OCI-LY7 (cell line): ENCODE data around the gene KDM3B. TPM values are rescaled to one million over a fixed set of nuclear protein-coding genes. Genes with fewer than 3 reads are reported as not detected.

Source experiments
- BruUV-seq: library from RNA; stranded (reverse); fragments of 400-500 nt; replicated peaks from 2 replicates; lab custom pipeline; 2021; lab: Mats Ljungman, UMichigan
- CTCF ChIA-PET: fragments of 300-600 bp; sonication (Branson Sonifier 250); formaldehyde crosslinking; loops from one replicate; lab custom pipeline; 2022; ENCODE audit warnings: antibody characterized with exemption; ENCODE audit not compliant: unreplicated experiment; lab: Charles Lee
- POLR2A ChIA-PET: fragments of 300-600 bp; sonication (Branson Sonifier 250); formaldehyde crosslinking; loops from one replicate; lab custom pipeline; 2022; ENCODE audit warnings: antibody characterized with exemption; lab: Charles Lee
- DNase-seq: peaks from one replicate; pipeline ENCODE4 v3.0.0-alpha.2; 2015; ENCODE audit warnings: low spot score
- H2AFZ ChIP-seq: fragments of 200-600 bp; sonication (generic), shearing (Covaris generic); 2 replicates; pipeline ENCODE4 v1.6.1; 2014; ENCODE audit warnings: mild to moderate bottlenecking, antibody characterized with exemption, low read length, moderate library complexity
- H3K27ac ChIP-seq: fragments of 200-600 bp; sonication (generic); 2 replicates; pipeline ENCODE4 v1.5.1; 2014; ENCODE audit warnings: mixed run types, low read depth, mild to moderate bottlenecking, moderate library complexity, low read length, inconsistent platforms; ENCODE audit not compliant: poor library complexity, severe bottlenecking
- H3K36me3 ChIP-seq: fragments of 200-600 bp; sonication (generic); 2 replicates; pipeline ENCODE4 v1.6.1; 2014; ENCODE audit warnings: mild to moderate bottlenecking, antibody characterized with exemption, low read length, moderate library complexity, mixed read lengths; ENCODE audit not compliant: insufficient read depth
- H3K4me1 ChIP-seq: fragments of 200-600 bp; sonication (generic); 2 replicates; pipeline ENCODE4 v1.5.1; 2014; ENCODE audit warnings: mild to moderate bottlenecking, low read length; ENCODE audit not compliant: insufficient read depth, poor library complexity, severe bottlenecking
- H3K4me2 ChIP-seq: fragments of 200-600 bp; sonication (generic); 2 replicates; pipeline ENCODE4 v1.6.1; 2014; ENCODE audit warnings: mild to moderate bottlenecking, low read length
- H3K4me3 ChIP-seq: fragments of 200-600 bp; sonication (generic); 2 replicates; pipeline ENCODE4 v1.5.1; 2014; ENCODE audit warnings: mild to moderate bottlenecking, low read depth, low read length; ENCODE audit not compliant: poor library complexity, severe bottlenecking
- H3K79me2 ChIP-seq: fragments of 200-600 bp; sonication (generic); 2 replicates; pipeline ENCODE4 v1.6.1; 2016; ENCODE audit warnings: low read depth, mild to moderate bottlenecking, low read length, moderate library complexity, mixed read lengths; ENCODE audit not compliant: insufficient read depth
- H3K9me2 ChIP-seq: fragments of 200-600 bp; sonication (generic); 2 replicates; pipeline ENCODE4 v1.6.1; 2016; ENCODE audit warnings: mild to moderate bottlenecking, low read length, mixed read lengths; ENCODE audit not compliant: insufficient read depth
- H3K9me3 ChIP-seq: fragments of 200-600 bp; sonication (generic); 2 replicates; pipeline ENCODE4 v1.6.1; 2014; ENCODE audit warnings: mild to moderate bottlenecking, mixed run types, low read length, mixed read lengths
- H4K20me1 ChIP-seq: fragments of 200-600 bp; sonication (generic); 2 replicates; pipeline ENCODE4 v1.6.1; 2014; ENCODE audit warnings: mild to moderate bottlenecking, antibody characterized with exemption, low read length, moderate library complexity, mixed read lengths; ENCODE audit not compliant: insufficient read depth
- EZH2phosphoT487 ChIP-seq: fragments of 200-600 bp; sonication (generic); IDR thresholded peaks from 2 replicates; pipeline ENCODE4 v1.6.1; 2018; ENCODE audit warnings: low read depth, borderline replicate concordance, mild to moderate bottlenecking, mixed run types, antibody characterized with exemption, low read length, moderate library complexity, mixed read lengths
- intact Hi-C: fragments of 100-400 bp; cut with micrococcal nuclease; formaldehyde crosslinking; loops from one replicate; pipeline ENCODE4 v1.10.0; 2022; ENCODE audit not compliant: unreplicated experiment
- total RNA-seq, 2 experiments: library from RNA; depleted of rRNA in 1 of 2; stranded (reverse); fragments of >200 nt in 1 of 2; shearing (Covaris generic) in 1 of 2; gene quantifications; 2 replicates each; pipeline ENCODE4 v1.2.3, GENCODE V29; 2014 to 2022
- TF ChIP-seq, protein P1 (sequence below): fragments of 200-600 bp; sonication (generic); conservative IDR thresholded peaks from 2 replicates; pipeline ENCODE4 v1.5.1; 2014; ENCODE audit warnings: mild to moderate bottlenecking, antibody characterized with exemption, low read length, moderate library complexity, mixed read lengths

The KDM3B gene
- total RNA-seq, 2 experiments from 2014 or later = 51.1 to 64.8 TPM

DNA sequence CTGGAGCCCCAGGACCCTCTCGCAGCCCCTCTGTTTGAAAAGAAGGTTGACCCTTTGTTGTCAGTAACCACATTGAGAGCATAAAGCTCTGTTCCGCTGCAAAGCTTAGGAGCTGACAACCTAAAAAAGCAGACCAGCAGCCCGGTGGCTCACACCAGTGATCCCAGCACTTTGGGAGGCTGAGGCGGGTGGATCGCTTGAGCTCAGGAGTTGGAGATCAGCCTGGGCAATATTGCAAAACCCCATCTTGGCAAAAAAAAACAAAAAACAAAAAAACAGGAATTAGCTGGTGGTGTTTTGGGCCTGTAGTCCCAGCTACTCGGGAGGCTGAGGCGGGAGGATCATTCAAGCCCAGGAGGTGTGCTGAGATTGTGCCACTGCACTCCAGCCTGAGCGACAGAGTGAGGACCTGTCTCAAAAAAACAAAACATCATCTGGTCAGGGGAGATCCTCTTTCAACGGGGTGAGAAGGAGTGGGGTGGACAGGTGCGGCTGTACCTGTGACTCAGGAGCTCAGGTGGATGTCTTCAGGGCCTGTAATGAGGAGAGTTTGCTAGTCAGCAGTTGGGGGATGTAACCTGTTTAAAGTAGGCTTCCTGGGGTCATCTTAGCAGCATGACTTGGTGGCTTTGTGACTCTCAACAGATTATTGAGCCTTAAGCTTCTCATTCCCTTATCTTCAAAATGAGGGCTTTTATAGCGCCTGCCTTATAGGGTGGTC, 85.7 kb downstream of the KDM3B start:
- DNase-seq = no peak
- Histone ChIP-seq H3K4me3 (peak overlapping the region; percentile 68), H3K36me3 (peaks cover 31% of the 10 kb centered on the region), H3K4me2 (peak overlapping the region; percentile 66), H3K79me2 (no peaks in the 10 kb centered on the region), H3K27ac (no peak overlapping the region), H2AFZ (no peak overlapping the region), H3K9me2 (no peaks in the 10 kb centered on the region), H3K9me3 (no peaks in the 10 kb centered on the region), H3K4me1 (no peaks in the 10 kb centered on the region), H4K20me1 (no peaks in the 10 kb centered on the region)
- TF ChIP-seq, protein P1, sequence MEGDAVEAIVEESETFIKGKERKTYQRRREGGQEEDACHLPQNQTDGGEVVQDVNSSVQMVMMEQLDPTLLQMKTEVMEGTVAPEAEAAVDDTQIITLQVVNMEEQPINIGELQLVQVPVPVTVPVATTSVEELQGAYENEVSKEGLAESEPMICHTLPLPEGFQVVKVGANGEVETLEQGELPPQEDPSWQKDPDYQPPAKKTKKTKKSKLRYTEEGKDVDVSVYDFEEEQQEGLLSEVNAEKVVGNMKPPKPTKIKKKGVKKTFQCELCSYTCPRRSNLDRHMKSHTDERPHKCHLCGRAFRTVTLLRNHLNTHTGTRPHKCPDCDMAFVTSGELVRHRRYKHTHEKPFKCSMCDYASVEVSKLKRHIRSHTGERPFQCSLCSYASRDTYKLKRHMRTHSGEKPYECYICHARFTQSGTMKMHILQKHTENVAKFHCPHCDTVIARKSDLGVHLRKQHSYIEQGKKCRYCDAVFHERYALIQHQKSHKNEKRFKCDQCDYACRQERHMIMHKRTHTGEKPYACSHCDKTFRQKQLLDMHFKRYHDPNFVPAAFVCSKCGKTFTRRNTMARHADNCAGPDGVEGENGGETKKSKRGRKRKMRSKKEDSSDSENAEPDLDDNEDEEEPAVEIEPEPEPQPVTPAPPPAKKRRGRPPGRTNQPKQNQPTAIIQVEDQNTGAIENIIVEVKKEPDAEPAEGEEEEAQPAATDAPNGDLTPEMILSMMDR = no peak
- TF ChIP-seq EZH2phosphoT487 = no peak
- no TSS peak for BruUV-seq
- POLR2A ChIA-PET = interaction anchor here (1.2 kb wide), 1 partner anchor 11 kb away, joined by 3 read pairs; no protein-coding TSS in a partner anchor
- CTCF ChIA-PET = no interaction called here
- intact Hi-C loops = no loop called here

DNA sequence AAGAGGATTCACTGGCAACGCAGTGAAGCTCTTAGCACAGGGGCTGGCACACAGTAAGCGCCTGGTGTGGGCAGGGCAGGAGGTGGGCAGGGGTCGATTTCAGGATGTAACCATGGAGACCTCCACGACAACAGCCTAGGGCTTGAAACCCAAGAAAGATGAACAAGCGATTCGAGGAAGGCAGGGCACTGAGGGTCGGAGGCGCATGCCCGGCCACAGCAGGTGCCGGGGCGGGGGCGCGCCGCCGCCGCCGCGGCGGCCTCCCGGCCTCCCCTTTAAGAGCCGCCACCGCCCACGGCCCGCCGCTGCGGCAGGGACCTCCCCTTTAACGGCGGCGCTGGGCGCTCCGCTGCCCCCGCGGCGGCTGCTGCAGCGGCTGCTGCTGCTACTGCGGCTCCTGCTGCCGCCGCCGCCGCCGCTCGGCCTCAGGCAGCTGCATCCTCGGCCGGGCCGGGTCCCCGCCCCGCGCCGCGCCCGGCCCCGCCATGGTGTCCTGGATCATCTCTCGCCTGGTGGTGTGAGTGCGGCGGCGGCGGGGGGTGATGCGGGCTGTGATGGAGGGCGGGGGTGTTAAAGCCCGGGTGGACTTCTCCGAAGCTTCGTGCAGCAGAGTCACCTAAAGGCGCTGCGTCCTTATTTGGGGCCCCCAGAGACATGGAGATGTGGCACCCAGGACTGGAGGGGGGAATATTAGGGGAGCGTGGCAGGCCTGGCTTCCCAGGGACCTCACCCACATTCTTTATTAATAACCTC, 86.4 kb downstream of the KDM3B start, which contains the start of gene REEP2:
TSS of gene REEP2 (plus strand) at position 334 of the 753 bp plus-strand sequence. CDS start at position 486, 152 bp downstream.
- Histone ChIP-seq H3K4me3 (peak within 1 kb of the TSS; percentile 68), H3K9me2 (no peaks in the 10 kb centered on the region), H4K20me1 (no peaks in the 10 kb centered on the region), H3K4me2 (peak within 1 kb of the TSS; percentile 66), H2AFZ (0 out of 2 replicates have a peak within 1 kb of the TSS, but pooled peaks have one; percentile 61), H3K36me3 (peaks cover 26% of the 10 kb centered on the region), H3K9me3 (no peaks in the 10 kb centered on the region), H3K79me2 (no peaks in the 10 kb centered on the region), H3K27ac (no peak within 1 kb of the TSS), H3K4me1 (no peaks in the 10 kb centered on the region)
- CTCF ChIA-PET = no interaction called here
- BruUV-seq = no TSS peak
- intact Hi-C loops = no loop called here
- TF ChIP-seq, protein P1 = no peak
- TF ChIP-seq EZH2phosphoT487 = no peak
- DNase-seq = peak; percentile 71
- POLR2A ChIA-PET = no interaction called here
